ENCODE data around the gene APOBR.
A peak's percentile ranks its signal among the peaks of the same experiment; 100 is the strongest.
"Not testable (repeated sequence)": the region's sequence is repeated elsewhere in the genome, so short reads cannot be mapped to it uniquely, and the experiment has no call there.

The APOBR gene

GRCh38 chr16:28494121-28494851 is at the start of gene APOBR:
Gene APOBR, plus strand, starts transcription at chr16:28494643. Its CDS starts 39 bp downstream, at chr16:28494682.
- DNase-seq, result no peak

- not testable (repeated sequence) for DNase-seq
Measured at GRCh38 chr16:28446388-28446787, 48.1 kb upstream of the APOBR start.

GRCh38 chr16:28447081-28447480 is 47.4 kb upstream of the APOBR start:
- DNase-seq, result not testable (repeated sequence)

GRCh38 chr16:28473714-28474265 is 20.7 kb upstream of the APOBR start:
- DNase-seq, result no peak

- DNase-seq, result no peak
Measured at GRCh38 chr16:28475221-28475620, 19.2 kb upstream of the APOBR start.

GRCh38 chr16:28477311-28477920 is 17.0 kb upstream of the APOBR start:
- DNase-seq, result no peak

- DNase-seq, result no peak
Measured at GRCh38 chr16:28478506-28479180, 15.8 kb upstream of the APOBR start.

GRCh38 chr16:28482026-28482425 is 12.4 kb upstream of the APOBR start:
- DNase-seq, result no peak

- not testable (repeated sequence) for DNase-seq
Measured at GRCh38 chr16:28483361-28483760, 11.1 kb upstream of the APOBR start.

- DNase-seq, result no peak
Measured at GRCh38 chr16:28486266-28486665, 8.2 kb upstream of the APOBR start.

GRCh38 chr16:28491230-28491969 is 3.0 kb upstream of the APOBR start:
- peak; percentile 1 for DNase-seq

- peak; percentile 91 for DNase-seq
Measured at GRCh38 chr16:28491970-28492474, 2.4 kb upstream of the APOBR start, which contains the start of gene CLN3. Gene CLN3, minus strand, starts transcription at chr16:28492074. Its CDS starts 315 bp downstream, at chr16:28491759.

- no peak for DNase-seq
Measured at GRCh38 chr16:28492511-28492910, 1.9 kb upstream of the APOBR start.

GRCh38 chr16:28495098-28495793 is 803 bp downstream of the APOBR start:
- no peak for DNase-seq

GRCh38 chr16:28495795-28496749 is 1.6 kb downstream of the APOBR start:
- no peak for DNase-seq

GRCh38 chr16:28496844-28497243 is 2.4 kb downstream of the APOBR start:
- DNase-seq, result no peak

GRCh38 chr16:28497386-28497785 is 2.9 kb downstream of the APOBR start:
- no peak for DNase-seq

GRCh38 chr16:28497861-28498599 is 3.6 kb downstream of the APOBR start:
- no peak for DNase-seq

GRCh38 chr16:28498666-28499381 is 4.4 kb downstream of the APOBR start:
- no peak for DNase-seq

All from NCI-H2171 (cell line).